Hepatocyte (in vitro differentiated cells): Measurements from ENCODE around the gene RAET1L.
"Not testable (repeated sequence)": the region's sequence is repeated elsewhere in the genome, so short reads cannot be mapped to it uniquely, and the experiment has no call there.

Experiments used
- CTCF ChIP-seq: fragments of 200-600 bp; sonication (generic); IDR thresholded peaks from 2 replicates; pipeline ENCODE4 v1.5.1; 2016; ENCODE audit warnings: antibody characterized with exemption, mild to moderate bottlenecking; ENCODE audit not compliant: poor library complexity
- EZH2 ChIP-seq: fragments of 200-600 bp; sonication (generic); IDR thresholded peaks from 2 replicates; pipeline ENCODE4 v1.6.1; 2016; ENCODE audit warnings: antibody characterized with exemption, mild to moderate bottlenecking, borderline replicate concordance

- TF ChIP-seq CTCF, EZH2: not testable (repeated sequence)
Observed at GRCh38 chr6:149974394-149974793, 50.9 kb downstream of the RAET1L start.
